ENCODE measurements around the gene SSX2B.
"Not testable (repeated sequence)": the region's sequence is repeated elsewhere in the genome, so short reads cannot be mapped to it uniquely, and the experiment has no call there.

The SSX2B gene, protein sequence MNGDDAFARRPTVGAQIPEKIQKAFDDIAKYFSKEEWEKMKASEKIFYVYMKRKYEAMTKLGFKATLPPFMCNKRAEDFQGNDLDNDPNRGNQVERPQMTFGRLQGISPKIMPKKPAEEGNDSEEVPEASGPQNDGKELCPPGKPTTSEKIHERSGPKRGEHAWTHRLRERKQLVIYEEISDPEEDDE

GRCh38 chrX:52750952-52751351 lies at the start of gene SSX2B:
SSX2B (plus strand) TSS chrX:52751252; CDS start chrX:52752681, 1,429 bp downstream.
- not testable (repeated sequence) for H3K27me3 ChIP-seq (ENCODE audit: insufficient read depth, low read length); H3K4me1 ChIP-seq (ENCODE audit: control insufficient read depth, insufficient read depth, low read length, unreplicated experiment); H3K79me2 ChIP-seq (ENCODE audit: control insufficient read depth, insufficient read depth, low read length, unreplicated experiment); H3K27ac ChIP-seq (ENCODE audit: low read depth, low read length); H3K36me3 ChIP-seq (ENCODE audit: insufficient read depth, low read length); H3K4me3 ChIP-seq (ENCODE audit: low read depth, low read length); H2AFZ ChIP-seq (ENCODE audit: low read length, unreplicated experiment)

GRCh38 chrX:52707078-52707477 lies 44.0 kb upstream of the SSX2B start, which contains the start of gene SSX2:
SSX2 (minus strand) TSS chrX:52707178; CDS start chrX:52705749, 1,429 bp downstream.
- not testable (repeated sequence) for H3K36me3 ChIP-seq (ENCODE audit: insufficient read depth, low read length); H3K79me2 ChIP-seq (ENCODE audit: control insufficient read depth, insufficient read depth, low read length, unreplicated experiment); H3K27ac ChIP-seq (ENCODE audit: low read depth, low read length); H3K27me3 ChIP-seq (ENCODE audit: insufficient read depth, low read length); H2AFZ ChIP-seq (ENCODE audit: low read length, unreplicated experiment); H3K4me1 ChIP-seq (ENCODE audit: control insufficient read depth, insufficient read depth, low read length, unreplicated experiment); H3K4me3 ChIP-seq (ENCODE audit: low read depth, low read length)

- not testable (repeated sequence) for H2AFZ ChIP-seq (ENCODE audit: low read length, unreplicated experiment); H3K4me3 ChIP-seq (ENCODE audit: low read depth, low read length)
These were observed 14.9 kb downstream of the SSX2B start for GRCh38 chrX:52765983-52766382.

DNA sequence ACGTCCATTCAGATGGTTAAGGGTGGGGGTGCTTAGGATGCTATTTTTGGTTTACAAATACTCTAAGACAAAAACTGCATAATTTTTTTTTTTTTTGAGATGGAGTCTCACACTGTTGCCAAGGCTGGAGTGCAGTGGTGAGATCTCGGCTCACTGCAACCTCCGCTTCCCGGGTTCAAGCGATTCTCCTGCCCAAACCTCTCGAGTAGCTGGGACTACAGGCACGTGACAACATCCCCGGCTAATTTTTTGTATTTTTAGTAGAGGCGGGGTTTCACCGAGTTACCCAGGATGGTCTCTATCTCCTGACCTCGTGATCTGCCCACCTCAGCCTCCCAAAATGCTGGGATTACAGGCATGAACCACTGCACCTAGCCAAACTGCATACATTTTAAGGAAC lies 22.5 kb downstream of the SSX2B start:
- H3K79me2 ChIP-seq (ENCODE audit: control insufficient read depth, insufficient read depth, low read length, unreplicated experiment); H3K36me3 ChIP-seq (ENCODE audit: insufficient read depth, low read length); H3K27me3 ChIP-seq (ENCODE audit: insufficient read depth, low read length); H3K4me1 ChIP-seq (ENCODE audit: control insufficient read depth, insufficient read depth, low read length, unreplicated experiment); H3K27ac ChIP-seq (ENCODE audit: low read depth, low read length); H3K4me3 ChIP-seq (ENCODE audit: low read depth, low read length); H2AFZ ChIP-seq (ENCODE audit: low read length, unreplicated experiment): not testable (repeated sequence)

More at GRCh38 chrX:52765983-52766382, 14.9 kb downstream of the SSX2B start:
- H3K4me1 ChIP-seq (ENCODE audit: control insufficient read depth, insufficient read depth, low read length, unreplicated experiment); H3K27ac ChIP-seq (ENCODE audit: low read depth, low read length); H3K36me3 ChIP-seq (ENCODE audit: insufficient read depth, low read length); H3K79me2 ChIP-seq (ENCODE audit: control insufficient read depth, insufficient read depth, low read length, unreplicated experiment); H3K27me3 ChIP-seq (ENCODE audit: insufficient read depth, low read length): not testable (repeated sequence)

- not testable (repeated sequence) for H3K4me3 ChIP-seq (ENCODE audit: low read depth, low read length); H3K36me3 ChIP-seq (ENCODE audit: insufficient read depth, low read length); H3K27me3 ChIP-seq (ENCODE audit: insufficient read depth, low read length); H3K27ac ChIP-seq (ENCODE audit: low read depth, low read length); H2AFZ ChIP-seq (ENCODE audit: low read length, unreplicated experiment); H3K79me2 ChIP-seq (ENCODE audit: control insufficient read depth, insufficient read depth, low read length, unreplicated experiment); H3K4me1 ChIP-seq (ENCODE audit: control insufficient read depth, insufficient read depth, low read length, unreplicated experiment)
These were observed 46.3 kb downstream of the SSX2B start, which contains the start of gene SPANXN5 for GRCh38 chrX:52797327-52797726. SPANXN5 (minus strand) TSS chrX:52797427; CDS start chrX:52797348, 79 bp downstream.

GRCh38 chrX:52804876-52805275 lies 53.8 kb downstream of the SSX2B start:
- H3K36me3 ChIP-seq (ENCODE audit: insufficient read depth, low read length); H2AFZ ChIP-seq (ENCODE audit: low read length, unreplicated experiment); H3K4me3 ChIP-seq (ENCODE audit: low read depth, low read length); H3K27me3 ChIP-seq (ENCODE audit: insufficient read depth, low read length); H3K27ac ChIP-seq (ENCODE audit: low read depth, low read length); H3K4me1 ChIP-seq (ENCODE audit: control insufficient read depth, insufficient read depth, low read length, unreplicated experiment); H3K79me2 ChIP-seq (ENCODE audit: control insufficient read depth, insufficient read depth, low read length, unreplicated experiment): not testable (repeated sequence)
